Central memory CD4-positive, alpha-beta T cell (primary cell): Measurements from ENCODE around the gene LBP.
"Not testable (repeated sequence)": the region's sequence is repeated elsewhere in the genome, so short reads cannot be mapped to it uniquely, and the experiment has no call there.

Source experiments
- DNase-seq: peaks from one replicate; pipeline ENCODE4 v3.0.0; 2022
- total RNA-seq, 3 experiments: gene quantifications; one replicate each; lab custom pipeline; 2026; lab: John Stamatoyannopoulos, UW

The LBP gene, protein sequence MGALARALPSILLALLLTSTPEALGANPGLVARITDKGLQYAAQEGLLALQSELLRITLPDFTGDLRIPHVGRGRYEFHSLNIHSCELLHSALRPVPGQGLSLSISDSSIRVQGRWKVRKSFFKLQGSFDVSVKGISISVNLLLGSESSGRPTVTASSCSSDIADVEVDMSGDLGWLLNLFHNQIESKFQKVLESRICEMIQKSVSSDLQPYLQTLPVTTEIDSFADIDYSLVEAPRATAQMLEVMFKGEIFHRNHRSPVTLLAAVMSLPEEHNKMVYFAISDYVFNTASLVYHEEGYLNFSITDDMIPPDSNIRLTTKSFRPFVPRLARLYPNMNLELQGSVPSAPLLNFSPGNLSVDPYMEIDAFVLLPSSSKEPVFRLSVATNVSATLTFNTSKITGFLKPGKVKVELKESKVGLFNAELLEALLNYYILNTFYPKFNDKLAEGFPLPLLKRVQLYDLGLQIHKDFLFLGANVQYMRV
- 0 reads per million in 3 experiments for total RNA-seq

DNA sequence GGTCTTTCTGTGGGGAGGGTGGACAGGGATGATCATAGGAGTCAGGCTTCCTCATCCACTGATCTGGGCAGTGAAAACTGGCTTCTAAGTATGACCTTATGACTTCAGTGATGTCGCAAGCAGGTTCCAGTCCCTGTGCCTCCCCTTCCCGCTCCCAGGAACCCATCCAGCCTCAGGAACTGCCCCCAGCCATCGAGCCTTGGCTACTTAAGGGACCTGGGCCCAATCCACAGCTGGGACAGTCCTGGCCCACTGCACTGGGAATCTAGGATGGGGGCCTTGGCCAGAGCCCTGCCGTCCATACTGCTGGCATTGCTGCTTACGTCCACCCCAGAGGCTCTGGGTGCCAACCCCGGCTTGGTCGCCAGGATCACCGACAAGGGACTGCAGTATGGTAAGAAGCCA lies at the start of gene LBP:
TSS of gene LBP (plus strand) at position 236 of the 405 bp plus-strand sequence. CDS start at position 271, 35 bp downstream.
- DNase-seq: no peak

DNA sequence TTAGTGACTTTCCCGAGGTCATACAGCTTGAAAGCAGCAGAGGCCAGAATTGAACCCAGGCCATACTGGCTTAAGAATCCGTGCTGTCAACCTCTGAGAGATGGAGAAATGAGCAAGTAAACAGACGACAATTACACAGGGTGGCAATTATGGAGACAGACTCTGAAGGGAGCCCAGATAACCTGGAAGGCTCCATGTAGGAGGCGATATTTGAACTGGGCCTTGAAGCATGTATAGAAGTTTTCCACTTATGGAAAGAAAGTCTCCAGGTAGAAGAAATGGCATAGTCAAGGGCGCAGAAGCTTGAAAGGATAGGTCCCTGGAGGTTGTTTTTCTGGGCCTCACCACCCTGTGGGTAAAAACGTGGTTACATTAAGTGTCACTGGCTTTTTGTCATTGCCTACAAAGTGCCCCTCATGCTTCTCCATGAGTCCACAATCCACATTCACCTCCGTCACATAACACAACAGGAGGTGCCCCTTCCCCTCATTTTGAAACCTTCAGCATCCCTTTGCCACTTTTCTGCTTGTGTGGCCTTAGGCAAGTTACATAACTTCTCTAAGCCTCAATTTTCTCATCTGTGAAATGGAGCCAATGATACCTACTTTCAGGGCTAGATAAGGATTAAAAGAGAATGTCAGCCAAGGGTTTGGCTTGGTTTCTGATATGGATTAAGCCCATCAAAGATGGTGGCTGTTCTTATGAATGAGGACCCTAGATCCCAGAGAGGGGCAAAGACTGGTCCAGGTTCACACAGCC lies 48.2 kb upstream of the LBP start:
- DNase-seq: no peak

DNA sequence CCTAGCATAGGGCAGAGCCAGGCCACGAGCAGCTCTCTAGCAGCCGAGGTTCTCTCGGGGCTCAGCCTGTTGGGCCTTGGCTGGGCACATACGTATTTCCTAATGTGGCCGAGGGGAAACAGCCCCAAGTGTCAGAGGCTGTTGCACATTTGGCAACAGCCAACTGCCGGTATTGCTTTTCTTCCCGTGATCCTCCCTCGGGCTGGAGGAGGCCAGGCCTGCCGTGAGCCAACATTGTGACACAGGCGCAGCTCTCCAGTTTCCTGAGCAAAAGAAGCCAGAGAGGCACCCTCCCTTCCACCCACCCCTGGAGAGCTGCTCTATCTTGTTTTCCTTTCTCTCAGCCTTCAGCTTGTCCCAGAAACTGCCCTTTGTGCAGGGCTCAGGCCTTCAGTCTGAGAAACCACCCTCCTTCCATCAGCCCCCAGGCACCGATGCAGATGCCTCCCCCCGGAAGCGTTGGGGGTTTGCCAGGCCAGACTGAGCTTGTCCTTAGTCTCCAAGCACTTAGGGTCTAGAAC lies 47.5 kb upstream of the LBP start:
- DNase-seq: no peak

DNA sequence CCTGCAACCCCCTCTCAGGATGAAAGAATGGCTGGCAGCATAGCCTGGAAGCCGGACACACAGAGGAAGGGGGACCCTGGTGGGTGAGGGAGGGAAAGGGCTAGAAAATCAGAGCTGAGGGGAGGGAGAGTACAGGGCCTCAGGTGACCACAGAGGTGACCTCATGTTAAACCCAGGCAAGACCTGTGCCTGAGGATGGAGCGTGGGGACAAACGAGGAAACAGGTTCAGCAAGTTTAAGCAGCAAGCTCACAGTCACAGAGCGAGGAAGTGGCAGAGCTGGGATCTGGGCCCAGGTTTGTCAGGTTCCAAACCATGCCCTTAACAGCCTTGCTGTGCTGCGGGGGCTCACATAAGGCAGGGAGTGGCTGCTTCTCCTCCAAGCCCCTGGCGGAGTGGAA lies 46.3 kb upstream of the LBP start:
- DNase-seq: no peak

DNA sequence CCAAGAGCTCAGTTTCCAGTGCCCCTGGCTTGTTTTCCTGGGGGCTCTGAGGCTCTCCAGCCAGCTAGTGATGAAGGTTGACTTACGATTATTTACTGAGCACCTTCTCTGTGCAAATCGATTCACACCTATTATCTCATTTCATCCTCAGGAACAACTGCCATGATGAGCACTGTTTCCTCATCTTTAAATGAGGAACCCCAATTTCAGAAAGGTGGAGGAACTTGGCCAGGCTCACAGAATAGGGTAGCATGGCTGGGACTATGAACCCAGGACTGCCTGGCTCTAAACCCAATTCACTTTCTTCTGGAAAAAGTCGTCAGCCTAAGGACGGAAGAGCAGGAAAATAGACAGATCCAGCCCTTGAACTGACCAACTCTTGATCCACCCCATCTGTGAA lies 45.8 kb upstream of the LBP start:
- no peak for DNase-seq

DNA sequence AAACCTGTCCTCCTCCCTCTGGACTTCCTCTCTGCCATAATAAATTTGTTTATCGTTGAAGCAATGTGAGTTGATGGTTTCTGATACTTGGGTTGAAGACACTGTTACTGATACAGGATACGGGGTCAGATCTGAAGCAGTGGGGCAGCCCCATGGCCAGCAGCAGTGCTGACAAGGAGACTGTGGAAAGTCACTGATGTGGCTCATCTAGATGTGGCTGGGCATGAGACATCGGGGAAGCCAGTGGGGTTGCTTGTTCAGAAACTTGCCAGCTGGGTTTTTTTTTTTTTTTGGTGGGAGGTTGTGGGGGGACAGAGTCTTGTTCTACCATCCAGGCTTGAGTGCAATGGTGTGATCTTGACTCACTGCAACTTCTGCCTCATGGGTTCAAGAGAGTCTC lies 45.0 kb upstream of the LBP start:
- DNase-seq: no peak

DNA sequence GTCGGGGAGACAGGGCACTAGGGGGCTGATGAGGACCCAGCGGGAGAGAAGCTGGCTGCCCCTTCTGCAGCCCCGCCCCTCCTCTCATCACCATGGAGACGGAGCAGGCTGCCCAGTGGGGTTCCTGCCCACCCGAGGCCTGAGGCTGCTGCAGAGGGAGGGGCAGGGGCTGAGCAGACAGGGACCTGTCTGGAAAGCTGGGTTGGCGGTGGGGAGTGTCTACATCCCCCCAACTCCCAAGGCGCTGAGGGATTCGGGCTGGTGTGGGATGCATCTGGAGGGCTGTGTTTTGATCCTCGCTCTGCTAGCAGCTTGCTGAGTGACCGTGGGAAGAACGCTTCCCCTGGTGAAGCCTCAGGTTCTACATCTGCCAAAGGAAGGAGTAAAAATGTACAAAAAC lies 43.5 kb upstream of the LBP start:
- no peak for DNase-seq

DNA sequence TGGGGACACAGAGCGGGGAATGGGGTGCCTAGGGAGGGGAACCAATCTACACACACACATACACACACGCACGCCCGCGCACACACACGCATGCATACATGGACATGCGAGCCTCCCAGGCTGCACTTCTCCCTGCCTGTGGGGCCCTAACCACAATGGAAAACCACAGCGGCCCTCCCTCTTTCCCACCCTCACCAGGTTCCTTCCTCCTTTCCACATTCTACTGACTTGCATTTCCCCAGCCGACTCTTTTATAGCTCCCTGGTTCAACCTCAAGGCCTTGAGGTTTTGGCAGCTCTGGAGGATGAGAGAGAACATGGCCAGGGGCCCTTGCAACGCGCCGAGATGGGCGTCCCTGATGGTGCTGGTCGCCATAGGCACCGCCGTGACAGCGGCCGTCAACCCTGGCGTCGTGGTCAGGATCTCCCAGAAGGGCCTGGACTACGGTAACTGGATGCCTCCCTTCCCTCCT lies 42.3 kb upstream of the LBP start, which contains the start of gene BPI:
TSS of gene BPI (plus strand) at position 249 of the 472 bp plus-strand sequence. CDS start at position 317, 68 bp downstream.
- no peak for DNase-seq

DNA sequence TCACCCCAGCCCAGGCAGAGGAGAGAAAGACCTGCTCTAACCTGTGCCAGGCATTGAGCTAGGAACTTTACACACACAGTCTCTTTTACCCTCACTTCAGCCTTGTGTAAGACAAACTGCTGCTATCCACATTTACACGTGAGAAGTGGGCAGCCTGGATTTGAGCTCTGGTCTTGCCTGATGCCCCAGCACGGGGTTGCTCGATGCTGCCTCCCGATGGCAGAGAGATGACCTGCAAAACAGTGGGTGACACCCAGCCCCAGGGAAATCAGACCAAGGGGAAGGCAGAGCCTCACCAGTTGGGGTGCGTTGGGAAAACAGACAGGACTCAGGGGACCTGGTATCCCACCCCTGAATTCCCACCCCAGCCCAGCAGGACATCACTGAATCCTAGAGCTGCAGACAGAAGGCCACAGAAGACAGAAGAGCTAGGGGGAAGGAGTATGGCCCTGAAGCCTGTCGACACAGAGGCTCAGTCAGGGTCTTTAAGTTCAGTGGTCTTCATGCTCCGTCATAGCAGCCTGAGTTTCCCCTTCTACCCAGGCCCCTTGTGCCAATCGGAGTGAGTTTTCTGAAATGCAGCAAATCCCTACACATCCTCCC lies 41.3 kb upstream of the LBP start:
- DNase-seq: no peak

DNA sequence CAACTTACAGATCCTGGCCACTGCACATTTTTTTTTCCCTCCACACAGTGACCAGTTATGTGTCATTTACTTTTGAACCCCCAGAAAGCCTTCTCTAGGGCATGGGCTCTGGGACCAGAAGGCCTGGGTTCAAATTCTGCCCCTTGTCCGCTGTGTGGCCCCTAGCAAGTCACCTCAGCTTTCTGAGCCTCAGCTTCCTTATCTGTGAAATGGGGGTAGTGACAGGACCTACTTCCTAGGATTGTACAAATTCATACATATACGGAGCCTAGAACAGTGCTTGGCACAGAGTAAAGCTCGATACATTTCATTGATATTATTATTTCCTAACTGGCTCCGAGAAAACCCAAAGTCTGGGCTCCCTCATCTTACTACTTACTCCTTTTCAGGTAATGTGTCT lies 40.7 kb upstream of the LBP start:
- no peak for DNase-seq

DNA sequence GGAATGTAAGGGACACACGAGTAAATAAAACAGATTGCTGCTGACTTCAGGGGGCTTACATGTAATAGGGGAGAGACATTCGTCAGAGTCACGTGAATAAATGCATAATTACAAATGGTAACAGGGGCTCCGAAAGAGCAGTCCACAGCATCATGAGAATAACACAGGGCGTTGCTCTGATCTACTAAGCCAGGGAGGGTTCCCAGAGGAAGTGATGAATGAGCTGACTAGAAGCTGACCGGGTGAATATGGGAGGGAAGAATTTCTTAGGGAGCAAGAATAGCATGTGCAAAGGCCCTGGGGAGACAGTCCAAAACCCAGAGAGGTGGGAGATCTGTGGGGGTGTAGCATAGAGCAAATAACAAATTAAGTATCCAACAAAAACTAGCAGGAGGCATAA lies 39.9 kb upstream of the LBP start:
- DNase-seq: no peak

DNA sequence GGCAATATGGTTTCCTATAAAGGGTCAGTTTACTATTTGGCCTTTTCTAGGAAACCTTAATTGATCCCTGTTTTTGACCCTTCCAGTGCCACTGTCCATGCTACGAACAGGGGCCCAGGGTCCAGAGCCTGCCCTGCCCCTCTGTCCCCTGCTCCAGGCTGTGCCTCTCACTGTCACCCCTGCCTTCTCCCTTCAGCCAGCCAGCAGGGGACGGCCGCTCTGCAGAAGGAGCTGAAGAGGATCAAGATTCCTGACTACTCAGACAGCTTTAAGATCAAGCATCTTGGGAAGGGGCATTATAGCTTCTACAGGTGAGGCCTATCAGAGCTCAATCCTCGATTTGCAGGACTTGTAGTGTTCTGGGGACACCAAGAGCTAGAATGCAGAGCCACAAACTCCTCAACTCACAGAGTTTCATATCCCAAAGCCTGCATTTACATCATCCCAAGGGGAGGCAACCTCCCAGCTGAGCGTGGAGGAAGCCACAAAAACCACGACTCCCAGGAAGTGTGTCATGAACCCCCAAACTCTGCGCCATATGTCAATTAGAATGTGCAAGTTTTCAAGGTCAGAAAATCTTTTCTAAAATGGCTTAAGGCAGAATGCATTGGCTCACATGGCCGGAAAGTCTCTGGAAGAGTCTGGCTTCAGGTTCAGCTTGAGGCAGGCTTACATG lies 38.8 kb upstream of the LBP start:
- no peak for DNase-seq

DNA sequence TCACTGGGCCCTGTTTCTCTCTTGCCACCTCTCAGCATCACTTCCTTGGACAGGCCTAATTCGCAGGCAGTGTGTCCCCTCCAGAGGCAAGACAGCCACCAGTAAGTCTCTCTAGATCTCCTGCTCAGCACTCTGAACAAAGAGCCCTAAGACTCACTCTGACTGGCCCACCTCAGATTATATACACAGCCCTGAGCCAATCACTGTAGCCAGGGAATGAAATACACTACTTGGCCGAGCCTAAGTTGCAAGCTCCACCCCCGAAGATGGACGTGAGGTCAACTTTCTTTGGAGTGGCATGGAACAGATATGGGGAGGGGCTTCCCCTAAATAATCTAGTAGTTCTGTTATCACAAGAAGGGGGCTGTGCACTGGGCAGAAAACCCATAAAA lies 38.2 kb upstream of the LBP start:
- no peak for DNase-seq

DNA sequence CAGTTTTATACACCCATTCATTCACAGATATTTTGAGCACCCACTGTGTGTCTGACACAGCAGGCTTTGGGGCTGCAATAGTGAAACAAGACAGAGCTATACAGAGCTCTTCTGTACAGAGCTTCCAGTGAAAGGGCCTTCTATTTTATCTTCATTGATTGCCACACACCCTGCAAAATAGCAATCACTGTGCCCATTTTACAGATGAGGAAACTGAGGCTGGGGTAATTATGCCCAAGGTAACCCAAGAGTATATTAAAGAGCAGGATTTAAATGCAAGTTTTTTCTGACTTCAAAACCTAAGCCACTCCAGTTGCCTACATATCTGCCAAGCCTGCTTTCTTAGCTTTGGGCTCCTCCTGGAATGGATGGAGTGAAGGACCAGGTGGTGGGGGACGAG lies 37.8 kb upstream of the LBP start:
- no peak for DNase-seq

DNA sequence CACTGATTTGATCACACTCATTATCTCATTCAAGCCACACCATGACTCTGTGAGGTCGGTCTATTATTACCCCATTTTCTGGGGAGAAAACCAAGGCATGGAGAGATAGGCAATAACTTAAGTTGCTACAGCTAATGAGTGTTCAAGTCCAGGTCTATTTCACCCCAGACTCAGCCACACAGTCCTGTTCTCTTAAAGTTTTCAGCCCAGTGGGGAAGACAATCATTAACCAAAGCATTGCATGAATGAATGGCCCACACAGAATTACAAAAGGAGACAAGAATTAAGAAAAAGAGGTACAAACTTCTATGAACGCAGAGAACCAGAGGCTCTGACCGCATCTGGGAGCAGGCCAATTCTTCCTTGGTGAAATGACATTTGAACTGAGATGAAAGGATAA lies 35.2 kb upstream of the LBP start:
- no peak for DNase-seq

DNA sequence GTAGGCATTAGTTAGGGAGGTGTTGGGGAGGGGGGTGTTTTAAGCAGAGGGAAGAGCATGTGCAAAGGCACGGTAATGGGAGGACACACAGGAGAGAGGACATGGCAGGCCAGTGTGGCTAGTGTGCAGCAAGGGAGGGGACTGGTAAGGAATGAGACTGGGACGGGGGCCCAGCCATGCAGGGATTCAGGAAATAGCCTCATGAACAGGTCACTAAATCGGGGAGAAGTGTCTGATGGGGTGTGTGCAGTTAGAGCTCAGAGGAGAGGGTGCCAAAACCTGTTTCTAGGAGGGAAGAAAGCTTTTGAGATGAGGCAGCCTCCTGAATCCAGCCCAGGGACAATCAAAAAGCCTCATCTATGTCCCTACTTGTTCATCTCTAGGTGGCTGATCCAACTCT lies 34.8 kb upstream of the LBP start:
- DNase-seq: no peak

DNA sequence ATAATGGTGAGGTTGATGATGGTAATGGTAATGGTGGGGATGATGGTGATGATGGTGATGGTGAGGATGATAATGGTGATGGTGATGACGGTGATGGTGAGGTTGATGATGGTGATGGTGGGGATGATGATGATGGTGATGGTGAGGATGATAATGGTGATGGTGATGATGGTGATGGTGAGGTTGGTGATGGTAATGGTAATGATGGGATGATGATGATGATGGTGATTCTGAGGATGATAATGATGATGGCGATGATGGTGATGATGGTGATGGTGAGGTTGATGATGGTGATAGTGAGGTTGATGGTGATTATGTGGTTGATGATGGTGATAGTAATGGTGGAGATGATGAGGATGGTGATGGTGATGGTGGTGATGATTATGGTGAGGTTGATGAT lies 32.6 kb upstream of the LBP start:
- no peak for DNase-seq

DNA sequence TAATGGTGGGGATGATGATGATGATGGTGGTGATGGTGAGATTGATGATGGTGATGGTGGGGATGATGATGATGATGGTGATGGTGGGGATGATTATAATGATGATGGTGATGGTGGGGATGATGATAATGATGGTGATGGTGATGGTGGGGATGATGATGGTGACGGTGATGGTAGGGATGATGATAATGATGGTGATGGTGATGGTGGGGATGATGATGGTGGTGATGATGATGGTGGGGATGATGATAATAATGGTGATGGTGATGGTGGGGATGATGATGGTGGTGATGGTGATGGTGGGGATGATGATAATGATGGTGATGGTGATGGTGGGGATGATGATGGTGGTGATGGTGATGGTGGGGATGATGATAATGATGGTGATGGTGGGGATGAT lies 31.9 kb upstream of the LBP start:
- DNase-seq: not testable (repeated sequence)

DNA sequence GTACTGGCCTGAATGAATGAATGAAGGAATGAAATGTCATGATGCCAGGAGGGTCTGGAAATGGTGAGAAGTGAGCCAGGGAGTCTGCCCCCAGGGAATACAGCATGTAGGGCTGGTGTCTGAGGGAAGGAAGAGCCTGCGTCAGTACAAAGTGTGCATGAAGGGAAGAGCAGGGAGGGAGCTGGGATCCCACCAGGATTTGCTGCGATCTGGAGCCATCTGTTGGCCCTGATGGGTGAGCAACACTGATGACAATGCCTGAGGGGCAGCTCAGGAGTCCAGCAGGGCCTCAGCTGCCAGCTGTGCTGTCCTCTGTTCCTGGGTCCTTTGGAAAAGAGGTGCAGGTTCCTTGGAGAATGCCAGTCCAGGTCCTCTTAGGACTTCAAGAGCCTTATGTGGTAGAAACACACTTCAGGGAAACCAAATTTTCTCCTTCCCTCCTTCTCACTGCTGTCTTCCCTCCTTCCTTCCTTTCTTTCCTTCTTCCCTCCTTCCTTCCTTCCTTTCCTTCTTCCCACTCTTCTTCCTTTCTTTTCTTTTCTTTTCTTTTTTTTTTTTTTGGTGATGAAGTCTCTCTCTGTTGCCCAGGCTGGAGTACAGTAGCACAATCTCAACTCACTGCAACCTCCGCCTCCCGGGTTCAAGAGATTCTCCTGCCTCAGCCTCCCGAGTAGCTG lies 30.9 kb upstream of the LBP start:
- no peak for DNase-seq

DNA sequence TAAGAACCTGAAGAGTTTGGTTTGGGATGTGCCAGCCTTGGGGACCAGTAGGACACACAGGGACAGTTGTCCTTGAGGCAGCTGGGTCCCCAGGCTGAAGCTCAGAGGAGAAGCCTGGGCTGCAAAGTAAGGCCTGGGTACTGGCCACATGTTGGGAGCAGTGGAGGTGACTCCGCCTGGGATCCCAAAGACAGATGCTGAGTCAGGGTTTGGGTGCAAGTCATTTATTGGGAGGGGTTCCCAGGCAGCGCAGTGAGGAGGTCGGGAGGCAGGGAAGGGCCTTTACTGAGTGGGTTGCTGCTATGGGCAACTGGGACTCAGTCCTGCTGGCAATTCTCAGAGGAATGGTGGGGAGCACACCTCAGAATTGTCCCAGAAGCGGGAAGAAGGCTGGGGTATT lies 29.9 kb upstream of the LBP start:
- DNase-seq: no peak

DNA sequence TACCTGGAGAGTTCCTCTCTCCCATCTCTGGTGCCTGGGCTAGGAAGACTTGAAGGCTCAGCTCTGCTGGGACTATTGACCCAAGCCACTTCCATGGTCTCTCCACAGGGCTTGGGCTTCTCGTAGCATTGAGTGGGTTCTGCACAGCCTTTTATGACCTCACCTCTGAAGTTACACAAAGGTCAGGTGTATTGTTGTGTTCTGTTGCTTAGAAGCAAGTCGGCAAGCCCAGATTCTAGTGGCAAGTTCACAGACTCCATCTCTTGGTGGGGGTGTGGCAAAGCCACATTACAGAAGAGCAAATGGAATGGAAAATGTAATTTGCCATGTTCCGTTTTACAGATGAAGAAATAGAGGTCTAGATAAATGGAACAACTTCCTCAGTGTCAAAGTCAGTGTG lies 28.9 kb upstream of the LBP start:
- DNase-seq: no peak

DNA sequence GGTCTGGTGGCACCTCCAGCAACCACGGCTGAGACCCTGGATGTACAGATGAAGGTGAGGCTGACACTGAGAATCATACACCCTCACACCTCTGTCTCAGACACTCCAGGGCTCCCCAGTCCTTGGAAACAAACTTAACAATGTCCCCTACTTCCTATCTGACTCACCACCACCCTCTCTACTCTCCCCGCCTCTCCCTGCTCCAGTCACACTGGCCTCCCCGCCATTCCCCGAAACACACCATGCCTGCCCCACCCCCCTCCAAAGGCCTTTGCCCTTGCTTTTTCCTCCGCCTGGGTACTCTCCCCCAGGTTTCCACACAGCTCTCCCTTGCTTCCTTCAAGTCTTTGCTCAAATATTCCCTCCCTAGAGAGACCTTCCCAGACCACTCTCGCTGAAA lies 26.1 kb upstream of the LBP start:
- no peak for DNase-seq
